Smooth muscle cell of the umbilical artery (primary cell): Measurements from ENCODE around the gene ABHD3. TPM values are rescaled to one million over a fixed set of nuclear protein-coding genes. Genes with fewer than 3 reads are reported as not detected.

ENCODE experiments used
- total RNA-seq: library from RNA; depleted of rRNA; stranded (reverse); fragments of >200 nt; gene quantifications from 2 replicates; pipeline ENCODE4 v1.2.3, GENCODE V29; 2014

The ABHD3 gene, protein sequence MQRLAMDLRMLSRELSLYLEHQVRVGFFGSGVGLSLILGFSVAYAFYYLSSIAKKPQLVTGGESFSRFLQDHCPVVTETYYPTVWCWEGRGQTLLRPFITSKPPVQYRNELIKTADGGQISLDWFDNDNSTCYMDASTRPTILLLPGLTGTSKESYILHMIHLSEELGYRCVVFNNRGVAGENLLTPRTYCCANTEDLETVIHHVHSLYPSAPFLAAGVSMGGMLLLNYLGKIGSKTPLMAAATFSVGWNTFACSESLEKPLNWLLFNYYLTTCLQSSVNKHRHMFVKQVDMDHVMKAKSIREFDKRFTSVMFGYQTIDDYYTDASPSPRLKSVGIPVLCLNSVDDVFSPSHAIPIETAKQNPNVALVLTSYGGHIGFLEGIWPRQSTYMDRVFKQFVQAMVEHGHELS
- total RNA-seq: 5.9 and 6.2 TPM in 2 replicates

DNA sequence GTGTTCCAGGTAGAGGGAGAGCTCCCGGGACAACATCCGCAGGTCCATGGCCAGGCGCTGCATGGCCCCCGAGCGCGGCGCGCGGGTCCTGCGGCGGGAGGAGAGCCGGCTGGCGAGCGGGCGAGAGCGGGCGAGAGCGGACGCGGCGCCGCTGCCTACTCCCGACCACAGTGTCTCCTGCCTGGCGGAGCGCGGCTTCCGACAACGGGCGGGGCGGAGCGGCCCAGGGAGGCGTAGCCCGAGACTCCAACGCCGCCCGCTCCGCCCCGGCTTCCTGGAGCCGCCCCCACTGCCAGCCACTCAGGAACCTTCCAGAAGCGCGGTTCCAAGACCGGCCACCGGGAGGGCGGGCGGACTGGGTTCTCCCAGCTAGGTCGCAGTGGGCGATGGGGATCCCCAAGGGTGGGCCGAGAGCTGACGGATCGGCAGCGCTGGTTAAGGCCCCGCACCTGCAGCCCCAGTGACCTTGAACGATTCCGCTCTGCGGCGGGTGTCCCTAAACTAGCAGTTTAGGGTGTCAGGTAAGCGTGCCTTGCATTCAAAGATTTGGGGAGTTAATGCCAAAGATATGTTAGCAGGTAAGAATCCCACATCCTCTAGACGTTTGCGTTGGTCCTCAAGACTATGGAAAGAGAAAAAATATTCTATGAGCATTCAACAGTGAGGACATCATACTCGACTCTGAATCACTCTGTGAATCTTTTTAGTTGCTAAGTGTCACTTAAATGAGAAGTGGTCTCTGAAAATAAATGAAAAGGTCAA lies at the start of gene ABHD3:
Gene ABHD3 (minus strand): TSS at position 172 of the 762 bp plus-strand sequence. CDS start 109 bp downstream, at position 63.

DNA sequence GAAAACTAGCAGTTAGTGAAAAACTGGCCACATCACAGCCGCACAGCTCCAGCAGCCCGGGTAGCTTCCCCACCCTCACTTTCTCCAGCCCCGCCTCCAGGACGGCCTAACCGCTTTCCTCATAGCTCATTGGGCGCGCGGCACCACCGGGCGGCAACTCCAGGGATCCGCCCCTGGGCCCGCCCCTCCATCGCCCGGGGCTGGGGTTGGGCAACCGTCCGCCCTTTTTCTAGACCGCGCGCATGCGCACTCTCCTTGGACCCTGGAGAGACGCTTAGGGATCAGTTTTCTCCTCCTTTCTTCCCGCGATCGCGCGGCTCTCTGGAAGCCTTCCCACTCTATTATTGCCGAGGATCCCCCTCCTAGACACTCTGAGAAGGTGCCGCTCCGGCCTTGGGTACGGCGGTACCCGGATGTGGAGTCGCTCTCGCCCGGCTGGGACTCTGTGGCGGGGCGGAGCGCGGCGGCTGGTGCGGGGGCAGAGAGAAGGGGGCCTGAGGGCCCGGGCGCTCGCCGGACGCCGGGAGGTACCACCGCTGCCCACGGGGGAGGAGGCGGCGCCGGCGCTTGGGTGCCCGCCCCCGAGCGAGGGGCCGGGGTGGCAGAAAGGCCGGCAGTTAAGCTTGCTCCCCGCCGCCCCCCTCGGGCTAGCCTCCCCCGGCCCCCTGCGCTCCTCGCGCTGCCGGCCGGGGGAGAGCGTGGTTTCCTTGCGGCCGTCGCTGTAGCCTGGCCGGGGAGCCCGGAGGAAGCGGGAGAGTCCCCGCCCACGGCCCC lies 36.2 kb upstream of the ABHD3 start, which contains the start of gene MIB1:
Gene MIB1 (plus strand): TSS at position 255 of the 774 bp plus-strand sequence. CDS start 792 bp downstream, outside the sequence.

DNA sequence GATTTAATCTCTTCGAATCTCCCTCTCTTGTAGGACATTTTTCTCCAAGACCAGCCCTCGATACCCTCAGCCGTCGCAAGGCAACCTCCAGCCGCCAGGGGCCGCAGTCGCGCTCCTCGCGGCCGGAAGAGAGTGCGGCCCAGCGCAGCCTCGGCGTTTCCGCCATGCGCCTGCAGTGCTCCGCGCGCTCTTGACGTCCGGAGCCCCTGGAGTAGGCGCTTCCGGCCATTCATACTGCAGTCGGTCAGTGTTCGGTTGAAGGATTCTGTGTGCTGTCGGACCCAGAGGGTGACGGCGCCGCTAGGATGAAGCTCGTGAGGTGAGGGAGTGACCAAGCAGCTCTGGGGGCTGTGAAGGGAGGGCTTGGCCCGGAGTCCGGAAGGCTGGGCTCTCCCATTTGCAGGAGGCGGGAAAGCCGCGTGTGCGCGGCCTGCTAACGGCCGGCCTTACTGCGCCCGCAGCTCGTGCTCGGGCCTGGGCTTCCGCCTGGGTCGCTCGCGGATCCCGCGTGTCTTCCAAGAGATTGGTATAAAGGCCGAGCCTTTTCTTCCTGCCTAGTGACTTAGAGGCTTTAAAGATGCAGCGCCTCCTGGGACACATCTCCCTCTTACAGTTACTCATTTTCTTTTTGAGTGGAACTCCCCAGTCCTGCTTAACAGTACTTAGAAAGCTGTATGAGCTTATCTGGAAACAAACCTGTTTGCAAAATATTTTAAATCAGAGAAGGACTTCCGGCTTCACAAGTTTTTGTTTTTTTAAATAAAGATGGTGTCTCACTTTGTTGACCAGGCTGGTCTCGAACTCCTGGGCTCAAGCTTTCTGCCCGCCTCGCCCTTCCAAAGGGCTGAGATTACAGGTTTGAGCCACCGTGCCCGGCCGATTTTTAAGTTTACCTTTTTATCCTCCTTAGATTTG lies 92.2 kb downstream of the ABHD3 start, which contains the start of gene SNRPD1:
Gene SNRPD1 (plus strand): TSS at position 190 of the 915 bp plus-strand sequence. CDS start 116 bp downstream, at position 306.

Other genes starting within 250 kb of the ABHD3 start
- gene ESCO1, start 104.1 kb downstream of the ABHD3 start, total RNA-seq: 14.6 and 17.4 TPM in 2 replicates
- gene SNRPD1, start 92.5 kb downstream of the ABHD3 start, total RNA-seq: 7.7 and 14.1 TPM in 2 replicates
- gene MIB1, start 36.0 kb upstream of the ABHD3 start, total RNA-seq: 71.0 and 87.6 TPM in 2 replicates